Stimulated activated naive CD8-positive, alpha-beta T cell treated with anti-CD3 and anti-CD28 coated beads, Interleukin-15, Interleukin-2, amounts not matched to agents 100 ng/mL and 50 ng/mL, for 24 hours (primary cell): ENCODE data around the gene SERPING1.

ENCODE experiments used
- H3K27ac Mint-ChIP-seq: one replicate; pipeline ENCODE4 v1.8.0; 2021; ENCODE audit warnings: mild to moderate bottlenecking, mixed read lengths
- H3K27me3 Mint-ChIP-seq: one replicate; pipeline ENCODE4 v1.8.0; 2021; ENCODE audit warnings: mixed read lengths
- H3K36me3 Mint-ChIP-seq: one replicate; pipeline ENCODE4 v1.8.0; 2021; ENCODE audit warnings: low read depth, mixed read lengths
- H3K4me1 Mint-ChIP-seq: one replicate; pipeline ENCODE4 v1.8.0; 2021; ENCODE audit warnings: low read depth, mixed read lengths
- H3K4me3 Mint-ChIP-seq: one replicate; pipeline ENCODE4 v1.8.0; 2021; ENCODE audit warnings: mild to moderate bottlenecking, mixed read lengths
- H3K9me3 Mint-ChIP-seq: one replicate; pipeline ENCODE4 v1.8.0; 2021; ENCODE audit warnings: mixed read lengths

The SERPING1 gene

DNA sequence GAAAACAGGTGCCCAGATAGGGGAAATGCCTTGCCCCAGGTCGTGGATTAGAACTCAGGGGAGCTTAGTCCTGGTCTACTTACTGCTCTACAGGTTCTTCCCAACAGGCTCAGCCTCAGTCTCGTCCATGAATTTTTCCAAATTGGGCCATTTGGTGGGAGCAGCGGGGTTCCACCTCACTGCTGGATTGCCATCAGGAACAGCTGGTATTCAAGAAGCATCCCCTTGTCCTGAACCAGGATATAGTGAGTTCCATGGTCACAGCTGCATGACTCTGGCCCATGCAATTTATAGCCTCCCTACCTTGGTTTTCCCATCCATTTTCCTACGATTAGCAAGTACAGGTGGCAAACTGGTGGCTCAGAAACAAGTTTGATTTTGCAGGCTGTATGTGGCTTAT is 23.4 kb upstream of the SERPING1 start:
- H3K27ac Mint-ChIP-seq = no peak overlapping the region
- peaks cover 5% of the 10 kb centered on the region for H3K4me1 Mint-ChIP-seq
- H3K36me3 Mint-ChIP-seq = no peaks in the 10 kb centered on the region
- no peak overlapping the region for H3K4me3 Mint-ChIP-seq
- no peaks in the 10 kb centered on the region for H3K9me3 Mint-ChIP-seq
- peaks cover 4% of the 10 kb centered on the region for H3K27me3 Mint-ChIP-seq

DNA sequence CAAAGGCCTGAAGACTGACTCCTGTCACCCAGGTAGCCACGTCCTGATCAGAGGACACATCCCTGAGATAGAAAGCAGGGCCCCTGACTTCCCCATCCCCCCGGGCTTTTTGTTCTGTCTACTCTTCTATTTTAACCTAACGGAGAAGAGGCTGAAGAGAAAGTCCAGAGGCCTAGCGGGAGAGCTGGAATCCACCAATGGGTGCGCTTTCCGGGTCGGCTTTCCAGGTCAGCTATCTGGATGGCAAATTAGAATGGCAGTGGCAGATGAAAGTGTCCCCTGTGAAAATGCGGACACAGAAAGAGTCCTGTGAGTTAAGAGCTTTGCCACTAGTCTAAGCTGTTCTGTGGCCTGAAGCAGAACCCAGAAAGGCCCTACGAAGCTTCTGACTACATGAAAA is 13.1 kb upstream of the SERPING1 start:
- Mint-ChIP-seq H3K9me3 (no peaks in the 10 kb centered on the region), H3K27ac (no peak overlapping the region), H3K36me3 (no peaks in the 10 kb centered on the region), H3K4me1 (no peaks in the 10 kb centered on the region), H3K4me3 (no peak overlapping the region), H3K27me3 (no peaks in the 10 kb centered on the region)

DNA sequence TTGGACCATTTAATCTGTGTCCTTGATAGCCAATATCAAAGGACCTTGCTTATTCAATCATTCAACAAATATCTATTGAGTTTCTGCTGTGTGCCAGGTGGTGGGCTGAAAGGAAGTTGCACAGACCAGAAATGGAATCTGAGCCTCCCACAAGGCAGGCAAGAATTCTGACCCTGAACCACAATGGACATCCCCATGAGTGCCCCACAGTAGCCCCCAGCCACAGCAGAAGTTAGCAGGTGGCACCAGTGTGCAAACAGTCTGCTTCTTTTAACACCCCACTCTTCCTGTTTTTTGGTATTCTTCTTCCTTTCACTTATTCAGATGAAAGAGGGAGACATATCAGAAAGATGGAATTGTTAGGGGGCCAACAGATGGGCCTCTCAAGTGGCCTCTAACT is 12.2 kb upstream of the SERPING1 start:
- H3K4me3 Mint-ChIP-seq = no peak overlapping the region
- no peak overlapping the region for H3K27ac Mint-ChIP-seq
- no peaks in the 10 kb centered on the region for H3K9me3 Mint-ChIP-seq
- no peaks in the 10 kb centered on the region for H3K36me3 Mint-ChIP-seq
- H3K4me1 Mint-ChIP-seq = no peaks in the 10 kb centered on the region
- H3K27me3 Mint-ChIP-seq = no peaks in the 10 kb centered on the region

DNA sequence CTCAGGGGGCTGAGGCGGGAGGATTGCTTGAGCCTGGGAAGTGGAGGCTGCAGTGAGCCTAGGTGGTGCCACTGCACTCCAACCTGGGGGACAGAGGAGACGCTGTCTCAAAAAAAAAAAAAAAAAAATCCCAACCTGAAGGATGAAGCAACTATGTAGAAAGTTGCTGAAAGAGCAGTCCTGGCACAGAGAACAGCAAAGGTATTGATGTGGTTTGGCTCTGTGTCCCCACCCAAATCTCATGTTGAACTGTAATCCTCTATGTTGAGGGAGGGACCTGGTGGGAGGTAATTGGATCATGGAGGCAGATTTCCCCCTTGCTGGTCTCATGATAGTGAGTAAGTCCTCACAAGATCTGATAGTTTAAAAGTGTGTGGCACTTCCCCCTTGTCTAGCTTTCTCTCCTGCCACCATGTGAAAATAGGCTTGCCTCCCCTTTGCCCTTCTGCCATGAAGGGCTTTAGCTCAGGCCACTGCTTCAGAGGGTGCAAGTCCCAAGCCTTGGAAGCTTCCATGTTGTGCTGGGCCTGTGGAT is 10.7 kb upstream of the SERPING1 start:
- Mint-ChIP-seq H3K4me1 (no peaks in the 10 kb centered on the region), H3K36me3 (no peaks in the 10 kb centered on the region), H3K27me3 (no peaks in the 10 kb centered on the region), H3K9me3 (no peaks in the 10 kb centered on the region), H3K4me3 (no peak overlapping the region), H3K27ac (no peak overlapping the region)

DNA sequence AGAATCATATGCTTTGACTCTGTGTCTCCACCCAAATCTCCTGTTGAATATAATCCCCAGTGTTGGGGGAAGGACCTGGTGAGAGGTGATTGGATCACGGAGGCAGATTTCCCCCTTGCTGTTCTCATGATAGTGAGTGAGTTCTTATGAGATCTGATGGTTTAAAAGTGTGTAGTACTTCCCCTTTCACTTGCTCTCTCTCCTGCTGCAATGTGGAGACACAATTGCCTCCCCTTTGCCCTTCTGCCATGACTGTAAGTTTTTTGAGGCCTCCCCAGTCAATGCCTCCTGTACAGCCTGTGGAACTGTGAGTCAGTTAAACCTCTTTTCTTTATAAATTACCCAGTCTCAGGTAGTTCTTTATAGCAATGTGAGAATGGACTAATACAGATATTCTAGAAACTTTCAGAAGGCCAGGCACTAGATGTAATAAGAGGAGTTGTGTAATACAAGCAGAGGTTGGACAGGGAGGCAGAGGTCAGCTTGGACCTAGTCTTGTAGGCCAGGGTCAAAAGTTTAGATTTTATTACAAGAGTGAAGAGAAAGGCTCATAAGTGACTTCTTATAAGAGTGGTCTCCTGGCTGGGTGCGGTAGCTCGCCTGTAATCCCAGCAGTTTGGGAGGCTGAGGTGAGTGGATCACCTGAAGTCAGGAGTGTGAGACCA is 9.3 kb upstream of the SERPING1 start:
- H3K36me3 Mint-ChIP-seq = no peaks in the 10 kb centered on the region
- no peaks in the 10 kb centered on the region for H3K4me1 Mint-ChIP-seq
- H3K27me3 Mint-ChIP-seq = peaks cover 4% of the 10 kb centered on the region
- H3K27ac Mint-ChIP-seq = no peak overlapping the region
- no peaks in the 10 kb centered on the region for H3K9me3 Mint-ChIP-seq
- H3K4me3 Mint-ChIP-seq = no peak overlapping the region

DNA sequence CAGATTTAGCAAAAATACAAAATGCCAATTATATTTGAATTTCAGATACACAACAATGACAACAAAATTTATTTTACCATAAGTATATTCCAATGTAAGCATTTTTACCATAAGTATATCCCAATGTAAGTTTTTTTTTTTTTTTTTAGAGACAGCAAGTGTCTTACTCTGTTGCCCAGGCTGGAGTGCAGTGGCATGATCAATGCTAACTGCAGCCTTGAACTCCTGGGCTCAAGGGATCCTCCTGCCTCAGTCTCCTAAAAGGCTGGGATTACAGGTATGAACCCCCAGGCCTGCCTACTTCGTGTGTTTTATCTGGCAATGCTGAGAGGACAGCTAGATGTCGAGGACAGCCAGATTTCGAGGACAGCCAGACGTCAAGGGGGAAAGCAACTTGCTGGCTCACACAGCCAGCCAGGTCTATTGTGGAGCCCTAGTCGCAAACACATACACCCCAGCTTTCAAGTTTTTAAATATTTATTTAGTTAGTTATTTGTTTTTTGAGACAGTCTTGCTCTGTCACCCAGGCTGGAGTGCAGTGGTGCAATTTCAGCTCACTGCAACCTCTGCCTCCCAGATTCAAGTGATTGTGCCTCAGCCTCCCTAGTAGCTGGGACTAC is 1.1 kb upstream of the SERPING1 start:
- H3K27ac Mint-ChIP-seq = no peak overlapping the region
- H3K36me3 Mint-ChIP-seq = no peaks in the 10 kb centered on the region
- peaks cover 36% of the 10 kb centered on the region for H3K27me3 Mint-ChIP-seq
- no peaks in the 10 kb centered on the region for H3K9me3 Mint-ChIP-seq
- no peaks in the 10 kb centered on the region for H3K4me1 Mint-ChIP-seq
- H3K4me3 Mint-ChIP-seq = no peak overlapping the region

DNA sequence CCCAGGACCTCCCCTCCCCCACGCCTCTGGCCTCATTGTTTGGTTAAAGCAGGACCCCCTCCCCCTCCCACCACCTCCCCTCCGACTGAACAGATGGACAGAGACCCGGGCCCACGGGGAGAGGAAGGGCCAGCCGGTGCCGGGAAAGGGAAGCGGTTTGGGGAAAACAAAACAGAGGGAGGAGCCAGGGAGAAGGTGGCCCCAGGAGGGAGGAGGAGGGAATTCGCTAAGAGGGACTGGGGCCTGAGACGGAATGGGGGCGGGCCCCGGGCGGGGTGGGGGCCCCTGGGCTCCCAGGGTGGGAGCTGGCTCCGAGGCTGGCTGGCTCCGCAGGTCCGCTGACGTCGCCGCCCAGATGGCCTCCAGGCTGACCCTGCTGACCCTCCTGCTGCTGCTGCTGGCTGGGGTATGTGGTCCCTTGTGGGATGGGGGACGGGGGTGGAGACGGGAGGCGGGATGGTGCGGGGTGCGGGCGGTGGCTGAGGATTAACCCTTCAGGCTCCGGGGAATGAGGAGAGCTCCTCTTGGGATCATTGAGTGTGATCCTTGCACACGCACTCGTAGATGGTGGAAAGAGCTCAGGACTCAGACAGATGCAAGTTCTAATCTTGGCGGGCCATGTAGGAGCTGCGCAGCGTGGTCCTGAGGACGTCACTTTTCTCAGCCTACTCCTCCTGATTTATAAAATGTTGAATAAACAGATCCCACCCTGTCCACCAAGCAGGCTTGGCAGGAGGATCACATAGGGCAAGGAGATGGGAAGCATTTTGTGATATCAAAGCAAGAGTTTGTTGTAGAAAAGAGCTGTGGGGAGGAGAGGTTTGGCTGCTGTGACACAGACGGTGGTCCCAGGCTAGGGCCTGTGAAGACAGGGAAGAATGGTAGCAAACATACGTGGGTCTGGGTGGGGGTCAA is 688 bp downstream of the SERPING1 start:
- peaks cover 35% of the 10 kb centered on the region for H3K27me3 Mint-ChIP-seq
- H3K9me3 Mint-ChIP-seq = no peaks in the 10 kb centered on the region
- H3K4me3 Mint-ChIP-seq = no peak overlapping the region
- no peaks in the 10 kb centered on the region for H3K36me3 Mint-ChIP-seq
- no peak overlapping the region for H3K27ac Mint-ChIP-seq
- H3K4me1 Mint-ChIP-seq = no peaks in the 10 kb centered on the region

DNA sequence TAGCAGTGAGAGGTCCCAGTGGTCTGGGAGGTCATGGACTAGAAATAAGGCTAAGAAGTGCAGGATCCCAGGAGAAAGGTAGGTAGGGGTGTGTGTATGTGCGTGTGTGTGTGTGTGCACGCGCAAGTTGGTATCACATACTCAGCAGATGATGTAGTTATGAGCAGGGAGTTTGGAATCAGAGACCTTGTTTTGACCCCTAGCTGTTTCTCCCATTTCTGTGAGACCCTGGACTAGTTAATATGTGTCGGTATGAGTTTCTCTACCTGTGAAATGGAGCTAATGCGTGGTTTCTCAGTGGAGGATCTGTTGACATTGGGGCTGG is 1.3 kb downstream of the SERPING1 start:
- H3K27ac Mint-ChIP-seq = no peak overlapping the region
- no peak overlapping the region for H3K4me3 Mint-ChIP-seq
- no peaks in the 10 kb centered on the region for H3K36me3 Mint-ChIP-seq
- no peaks in the 10 kb centered on the region for H3K9me3 Mint-ChIP-seq
- no peaks in the 10 kb centered on the region for H3K4me1 Mint-ChIP-seq
- peaks cover 35% of the 10 kb centered on the region for H3K27me3 Mint-ChIP-seq

DNA sequence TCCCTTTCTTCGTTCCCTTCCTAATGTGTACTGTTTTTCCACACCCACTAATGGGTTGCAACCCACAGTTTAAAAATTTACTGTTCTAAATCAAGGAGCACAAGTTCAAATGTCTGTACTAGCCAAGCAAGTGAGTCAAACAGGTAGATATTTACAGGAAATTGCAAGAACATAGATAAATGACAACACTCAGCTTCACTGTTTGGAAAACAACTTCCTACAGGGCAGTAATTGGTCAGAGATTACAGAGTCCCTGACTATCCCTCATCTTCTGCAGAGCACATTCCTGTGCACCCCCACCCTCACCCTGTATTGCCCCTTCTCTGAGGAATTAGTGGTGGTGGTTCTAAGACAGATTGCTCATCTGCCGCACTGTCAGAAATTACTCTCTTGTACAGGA is 1.9 kb downstream of the SERPING1 start:
- Mint-ChIP-seq H3K4me1 (no peaks in the 10 kb centered on the region), H3K9me3 (no peaks in the 10 kb centered on the region), H3K36me3 (no peaks in the 10 kb centered on the region), H3K4me3 (no peak overlapping the region), H3K27ac (no peak overlapping the region), H3K27me3 (peaks cover 35% of the 10 kb centered on the region)

DNA sequence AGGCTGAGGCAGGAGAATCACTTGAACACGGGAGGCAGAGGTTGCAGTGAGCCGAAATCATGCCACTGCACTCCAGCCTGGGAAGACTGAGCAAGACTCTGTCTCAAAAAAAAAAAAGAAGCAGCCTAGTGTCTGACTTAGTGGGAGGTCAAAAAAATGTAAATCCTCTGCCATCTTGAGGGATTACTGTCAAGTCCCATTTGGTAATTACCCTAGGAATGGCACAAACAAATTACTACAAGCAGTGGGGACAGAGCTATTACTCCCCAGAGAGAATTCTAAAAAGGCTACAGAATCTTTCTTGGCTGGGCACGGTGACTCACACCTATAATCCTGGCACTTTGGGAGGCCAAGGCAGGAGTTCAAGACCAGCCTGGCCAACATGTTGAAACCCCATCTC is 3.8 kb downstream of the SERPING1 start:
- Mint-ChIP-seq H3K4me3 (no peak overlapping the region), H3K27ac (no peak overlapping the region), H3K27me3 (peaks cover 30% of the 10 kb centered on the region), H3K4me1 (no peaks in the 10 kb centered on the region), H3K36me3 (no peaks in the 10 kb centered on the region), H3K9me3 (no peaks in the 10 kb centered on the region)

DNA sequence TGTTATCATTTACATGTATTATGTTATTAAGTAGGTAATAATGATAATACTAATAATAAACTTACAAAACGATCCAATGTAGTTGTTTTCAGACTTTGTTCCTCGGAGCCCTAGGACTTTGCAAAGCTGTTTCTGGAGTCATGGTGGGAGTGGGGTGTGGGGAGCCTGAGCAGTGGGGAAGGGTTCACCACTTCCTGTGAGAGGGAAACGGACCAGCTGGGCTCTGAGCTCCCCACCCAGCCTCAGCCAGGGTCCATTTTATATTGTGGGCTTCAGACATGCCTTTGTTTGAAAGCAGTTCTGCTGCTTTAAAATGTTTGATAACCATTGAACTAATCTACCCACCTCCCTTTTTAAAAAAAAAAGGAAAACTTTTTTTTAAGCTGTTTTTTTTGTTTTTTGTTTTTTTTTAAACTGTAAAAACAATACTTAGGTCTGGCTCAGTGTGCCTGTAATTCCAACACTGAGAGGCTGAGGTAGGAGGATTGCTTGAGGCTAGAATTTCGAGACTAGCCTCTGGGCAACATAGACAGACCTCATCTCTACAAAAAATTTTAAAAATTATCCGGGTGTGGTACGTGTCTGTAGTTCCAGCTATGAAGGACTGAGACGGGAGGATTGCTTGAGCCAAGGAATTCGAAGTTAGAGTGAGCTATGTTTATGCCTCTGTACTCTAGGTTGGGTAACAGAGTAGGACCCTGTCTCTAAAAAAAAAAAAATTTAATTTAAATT is 7.0 kb downstream of the SERPING1 start:
- Mint-ChIP-seq H3K27ac (no peak overlapping the region), H3K4me1 (no peaks in the 10 kb centered on the region), H3K4me3 (no peak overlapping the region), H3K36me3 (no peaks in the 10 kb centered on the region), H3K27me3 (peaks cover 19% of the 10 kb centered on the region), H3K9me3 (no peaks in the 10 kb centered on the region)

DNA sequence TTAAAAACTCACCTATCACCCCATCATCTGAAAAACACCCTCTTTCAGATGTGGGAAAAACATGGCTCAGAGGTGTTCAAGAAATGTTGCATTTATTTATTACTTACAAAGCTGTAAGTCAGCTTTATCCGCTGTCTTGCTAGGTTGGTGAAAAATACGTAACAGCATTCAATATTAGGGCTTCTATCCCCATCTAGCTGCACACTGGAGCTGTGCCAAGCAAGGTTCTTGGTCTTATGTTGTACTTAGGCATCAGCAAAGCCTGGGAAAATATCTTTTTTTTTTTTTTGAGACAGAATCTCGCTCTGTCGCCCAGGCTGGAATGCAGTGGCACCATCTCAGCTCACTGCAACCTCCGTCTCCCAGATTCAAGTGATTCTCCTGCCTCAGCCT is 7.5 kb downstream of the SERPING1 start:
- H3K9me3 Mint-ChIP-seq = no peaks in the 10 kb centered on the region
- H3K4me3 Mint-ChIP-seq = no peak overlapping the region
- no peaks in the 10 kb centered on the region for H3K36me3 Mint-ChIP-seq
- H3K27me3 Mint-ChIP-seq = peaks cover 14% of the 10 kb centered on the region
- H3K4me1 Mint-ChIP-seq = no peaks in the 10 kb centered on the region
- no peak overlapping the region for H3K27ac Mint-ChIP-seq

DNA sequence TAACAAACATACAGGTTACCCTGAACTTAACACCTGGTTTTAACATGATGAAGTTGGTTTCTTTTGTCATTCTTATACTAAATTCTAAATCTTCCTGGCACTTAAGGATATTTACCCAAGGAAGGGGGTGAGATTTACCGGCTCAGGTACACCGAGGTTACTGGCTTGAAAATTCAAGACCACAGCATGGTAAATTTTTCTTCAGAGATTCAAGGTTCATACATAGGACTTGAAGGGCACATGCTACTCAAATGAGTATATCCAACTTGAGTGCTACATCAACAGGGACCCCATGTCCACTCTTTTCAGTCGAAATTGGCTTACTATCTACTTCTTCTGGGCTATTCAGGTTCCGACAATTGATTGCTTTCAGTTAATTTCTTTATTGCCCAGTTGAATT is 12.7 kb downstream of the SERPING1 start:
- Mint-ChIP-seq H3K9me3 (no peaks in the 10 kb centered on the region), H3K4me3 (no peak overlapping the region), H3K27me3 (peaks cover 15% of the 10 kb centered on the region), H3K36me3 (no peaks in the 10 kb centered on the region), H3K4me1 (no peaks in the 10 kb centered on the region), H3K27ac (no peak overlapping the region)

DNA sequence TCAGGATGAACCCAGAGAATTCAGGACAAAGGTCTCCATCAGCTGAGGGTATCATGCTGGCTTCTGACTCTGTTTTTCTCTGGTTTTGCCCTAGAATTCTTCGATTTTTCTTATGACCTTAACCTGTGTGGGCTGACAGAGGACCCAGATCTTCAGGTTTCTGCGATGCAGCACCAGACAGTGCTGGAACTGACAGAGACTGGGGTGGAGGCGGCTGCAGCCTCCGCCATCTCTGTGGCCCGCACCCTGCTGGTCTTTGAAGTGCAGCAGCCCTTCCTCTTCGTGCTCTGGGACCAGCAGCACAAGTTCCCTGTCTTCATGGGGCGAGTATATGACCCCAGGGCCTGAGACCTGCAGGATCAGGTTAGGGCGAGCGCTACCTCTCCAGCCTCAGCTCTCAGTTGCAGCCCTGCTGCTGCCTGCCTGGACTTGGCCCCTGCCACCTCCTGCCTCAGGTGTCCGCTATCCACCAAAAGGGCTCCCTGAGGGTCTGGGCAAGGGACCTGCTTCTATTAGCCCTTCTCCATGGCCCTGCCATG is 16.8 kb downstream of the SERPING1 start:
- no peaks in the 10 kb centered on the region for H3K4me1 Mint-ChIP-seq
- H3K36me3 Mint-ChIP-seq = no peaks in the 10 kb centered on the region
- H3K27ac Mint-ChIP-seq = no peak overlapping the region
- H3K27me3 Mint-ChIP-seq = peaks cover 9% of the 10 kb centered on the region
- no peak overlapping the region for H3K4me3 Mint-ChIP-seq
- peaks cover 2% of the 10 kb centered on the region for H3K9me3 Mint-ChIP-seq
